Astrocyte (in vitro differentiated cells and primary cell): ENCODE data around the gene NPIPB6. TPM values are rescaled to one million over a fixed set of nuclear protein-coding genes. Genes with fewer than 3 reads are reported as not detected.

Experiments used
- DNase-seq: peaks from one replicate; pipeline ENCODE4 v3.0.0-alpha.2; 2010; ENCODE audit warnings: low read depth
- FAIRE-seq: peaks from 2 replicates; lab custom pipeline; 2011; peaks lifted over from hg19 to GRCh38; lab: Jason Lieb, UNC
- H2AFZ ChIP-seq: 2 replicates; pipeline ENCODE4 v1.6.0; 2012; ENCODE audit warnings: low read depth, low read length, inconsistent platforms
- H3K27ac ChIP-seq: 2 replicates; pipeline ENCODE4 v1.5.1; 2011; ENCODE audit warnings: low read depth, low read length, inconsistent platforms
- H3K27me3 ChIP-seq: 2 replicates; pipeline ENCODE4 v1.6.0; 2011; ENCODE audit warnings: low read length, inconsistent platforms; ENCODE audit not compliant: insufficient read depth
- H3K36me3 ChIP-seq: 2 replicates; pipeline ENCODE4 v1.5.1; 2011; ENCODE audit warnings: low read length, inconsistent platforms; ENCODE audit not compliant: insufficient read depth
- H3K4me1 ChIP-seq: 2 replicates; pipeline ENCODE4 v1.5.1; 2011; ENCODE audit warnings: low read length, inconsistent platforms; ENCODE audit not compliant: insufficient read depth
- H3K4me2 ChIP-seq: 2 replicates; pipeline ENCODE4 v1.6.0; 2012; ENCODE audit warnings: low read length, inconsistent platforms
- H3K4me3 ChIP-seq: 2 replicates; pipeline ENCODE4 v1.5.1; 2011; ENCODE audit warnings: low read depth, mild to moderate bottlenecking, low read length, inconsistent platforms; ENCODE audit not compliant: insufficient read depth
- H3K79me2 ChIP-seq: 2 replicates; pipeline ENCODE4 v1.6.0; 2012; ENCODE audit warnings: mild to moderate bottlenecking, low read length, inconsistent platforms; ENCODE audit not compliant: insufficient read depth
- H3K9ac ChIP-seq: 2 replicates; pipeline ENCODE4 v1.6.0; 2012; ENCODE audit warnings: mild to moderate bottlenecking, low read length, inconsistent platforms
- H3K9me3 ChIP-seq: 2 replicates; pipeline ENCODE4 v1.5.1; 2012; ENCODE audit warnings: low read depth, mild to moderate bottlenecking, low read length, inconsistent platforms; ENCODE audit not compliant: insufficient read depth
- H4K20me1 ChIP-seq: 2 replicates; pipeline ENCODE4 v1.6.0; 2012; ENCODE audit warnings: low read length, inconsistent platforms; ENCODE audit not compliant: insufficient read depth
- H3K27ac Mint-ChIP-seq: one replicate; pipeline ENCODE4 v1.8.0; 2021; ENCODE audit warnings: mild to moderate bottlenecking, mixed read lengths; ENCODE audit not compliant: unreplicated experiment
- H3K27me3 Mint-ChIP-seq: one replicate; pipeline ENCODE4 v1.8.0; 2021; ENCODE audit warnings: low read depth, mixed read lengths; ENCODE audit not compliant: unreplicated experiment
- H3K36me3 Mint-ChIP-seq: one replicate; pipeline ENCODE4 v1.8.0; 2021; ENCODE audit warnings: low read depth, mixed read lengths; ENCODE audit not compliant: unreplicated experiment
- H3K4me1 Mint-ChIP-seq: one replicate; pipeline ENCODE4 v1.8.0; 2021; ENCODE audit warnings: low read depth, mixed read lengths; ENCODE audit not compliant: unreplicated experiment
- H3K4me3 Mint-ChIP-seq: one replicate; pipeline ENCODE4 v1.8.0; 2021; ENCODE audit warnings: mild to moderate bottlenecking, moderate library complexity, mixed read lengths; ENCODE audit not compliant: unreplicated experiment
- H3K9me3 Mint-ChIP-seq: one replicate; pipeline ENCODE4 v1.8.0; 2021; ENCODE audit warnings: mild to moderate bottlenecking, mixed read lengths; ENCODE audit not compliant: unreplicated experiment
- EZH2 ChIP-seq: IDR thresholded peaks from 2 replicates; pipeline ENCODE4 v1.6.1; 2012; ENCODE audit warnings: mild to moderate bottlenecking, low read length, inconsistent platforms; ENCODE audit not compliant: insufficient read depth
- total RNA-seq: library from RNA; stranded (reverse); gene quantifications from 2 replicates; pipeline ENCODE4 v1.2.1, GENCODE V29; 2021
- TF ChIP-seq, protein P1 (sequence below): IDR thresholded peaks from 2 replicates; pipeline ENCODE4 v1.5.1; 2011; ENCODE audit warnings: low read depth, mild to moderate bottlenecking, inconsistent platforms, low read length, moderate library complexity; ENCODE audit not compliant: insufficient read depth

The NPIPB6 gene
- total RNA-seq, 1 donor from 2014 or later, result 1.7 TPM

- Histone ChIP-seq H3K4me3 (no peak overlapping the region), H3K9ac (no peak overlapping the region), H4K20me1 (no peaks in the 10 kb centered on the region), H3K4me1 (no peaks in the 10 kb centered on the region), H3K36me3 (no peaks in the 10 kb centered on the region), H2AFZ (no peak overlapping the region), H3K4me2 (no peak overlapping the region), H3K9me3 (no peaks in the 10 kb centered on the region), H3K27ac (no peak overlapping the region), H3K79me2 (no peaks in the 10 kb centered on the region), H3K27me3 (no peaks in the 10 kb centered on the region)
- TF ChIP-seq, protein P1, sequence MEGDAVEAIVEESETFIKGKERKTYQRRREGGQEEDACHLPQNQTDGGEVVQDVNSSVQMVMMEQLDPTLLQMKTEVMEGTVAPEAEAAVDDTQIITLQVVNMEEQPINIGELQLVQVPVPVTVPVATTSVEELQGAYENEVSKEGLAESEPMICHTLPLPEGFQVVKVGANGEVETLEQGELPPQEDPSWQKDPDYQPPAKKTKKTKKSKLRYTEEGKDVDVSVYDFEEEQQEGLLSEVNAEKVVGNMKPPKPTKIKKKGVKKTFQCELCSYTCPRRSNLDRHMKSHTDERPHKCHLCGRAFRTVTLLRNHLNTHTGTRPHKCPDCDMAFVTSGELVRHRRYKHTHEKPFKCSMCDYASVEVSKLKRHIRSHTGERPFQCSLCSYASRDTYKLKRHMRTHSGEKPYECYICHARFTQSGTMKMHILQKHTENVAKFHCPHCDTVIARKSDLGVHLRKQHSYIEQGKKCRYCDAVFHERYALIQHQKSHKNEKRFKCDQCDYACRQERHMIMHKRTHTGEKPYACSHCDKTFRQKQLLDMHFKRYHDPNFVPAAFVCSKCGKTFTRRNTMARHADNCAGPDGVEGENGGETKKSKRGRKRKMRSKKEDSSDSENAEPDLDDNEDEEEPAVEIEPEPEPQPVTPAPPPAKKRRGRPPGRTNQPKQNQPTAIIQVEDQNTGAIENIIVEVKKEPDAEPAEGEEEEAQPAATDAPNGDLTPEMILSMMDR, result no peak
- TF ChIP-seq EZH2, result no peak
- H3K4me1 Mint-ChIP-seq, result no peaks in the 10 kb centered on the region
- H3K27ac Mint-ChIP-seq, result no peak overlapping the region
- no peak for FAIRE-seq
- peaks cover 1% of the 10 kb centered on the region for H3K36me3 Mint-ChIP-seq
- H3K9me3 Mint-ChIP-seq, result peaks cover 3% of the 10 kb centered on the region
- no peak overlapping the region for H3K4me3 Mint-ChIP-seq
- H3K27me3 Mint-ChIP-seq, result peaks cover 4% of the 10 kb centered on the region
- peak; percentile 17 for DNase-seq
Observed at GRCh38 chr16:28304214-28304613, 59.1 kb downstream of the NPIPB6 start.

- Histone ChIP-seq H3K27me3 (no peaks in the 10 kb centered on the region), H3K4me1 (no peaks in the 10 kb centered on the region), H3K9ac (no peak overlapping the region), H2AFZ (no peak overlapping the region), H3K36me3 (no peaks in the 10 kb centered on the region), H3K4me3 (no peak overlapping the region), H3K4me2 (no peak overlapping the region), H3K79me2 (no peaks in the 10 kb centered on the region), H3K27ac (no peak overlapping the region), H4K20me1 (no peaks in the 10 kb centered on the region), H3K9me3 (no peaks in the 10 kb centered on the region)
- Mint-ChIP-seq H3K27ac (no peak overlapping the region), H3K27me3 (peaks cover 4% of the 10 kb centered on the region), H3K4me1 (no peaks in the 10 kb centered on the region), H3K9me3 (peaks cover 3% of the 10 kb centered on the region), H3K36me3 (peaks cover 1% of the 10 kb centered on the region), H3K4me3 (no peak overlapping the region)
- no peak for FAIRE-seq
- DNase-seq, result no peak
- TF ChIP-seq, protein P1, result no peak
- no peak for TF ChIP-seq EZH2
Observed at GRCh38 chr16:28303132-28303531, 60.2 kb downstream of the NPIPB6 start.

DNA sequence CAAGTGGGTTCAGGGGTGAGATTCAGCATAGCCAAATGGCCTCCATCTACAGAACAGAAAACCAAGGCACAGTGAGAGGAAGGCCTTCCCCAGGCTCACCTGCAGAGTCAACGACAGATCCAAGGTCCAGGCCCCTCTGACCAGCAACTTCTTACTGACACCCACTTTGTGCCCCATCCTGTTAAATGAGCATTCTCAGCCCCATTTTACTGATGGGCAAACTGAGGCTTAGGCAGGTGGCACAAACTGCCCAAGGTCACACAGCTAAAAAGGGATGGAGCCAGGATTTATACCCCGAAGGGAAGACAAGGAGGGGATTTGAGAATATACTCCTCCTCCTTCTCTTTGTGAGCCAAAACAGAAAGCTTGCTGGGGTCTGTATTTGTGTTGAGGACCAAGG is 61.7 kb downstream of the NPIPB6 start:
- Histone ChIP-seq H2AFZ (no peak overlapping the region), H3K9me3 (no peaks in the 10 kb centered on the region), H3K79me2 (no peaks in the 10 kb centered on the region), H3K27ac (no peak overlapping the region), H4K20me1 (no peaks in the 10 kb centered on the region), H3K27me3 (no peaks in the 10 kb centered on the region), H3K4me2 (no peak overlapping the region), H3K9ac (no peak overlapping the region), H3K36me3 (no peaks in the 10 kb centered on the region), H3K4me1 (no peaks in the 10 kb centered on the region), H3K4me3 (no peak overlapping the region)
- Mint-ChIP-seq H3K9me3 (peaks cover 3% of the 10 kb centered on the region), H3K4me3 (no peak overlapping the region), H3K36me3 (peaks cover 2% of the 10 kb centered on the region), H3K4me1 (no peaks in the 10 kb centered on the region), H3K27me3 (peaks cover 7% of the 10 kb centered on the region), H3K27ac (no peak overlapping the region)
- FAIRE-seq (no peak), DNase-seq (no peak)
- TF ChIP-seq, protein P1, result no peak
- no peak for TF ChIP-seq EZH2
